NCI-H510A (cell line): Measurements from ENCODE around the gene RINL.

Experiments used
- DNase-seq: peaks from one replicate; lab custom pipeline; 2025; lab: John Stamatoyannopoulos, UW

RINL gene

GRCh38 chr19:38849147-38849859, 28.8 kb downstream of the RINL start:
- DNase-seq, result peak; percentile 87

GRCh38 chr19:38848299-38849146, 29.6 kb downstream of the RINL start:
- no peak for DNase-seq

- DNase-seq, result no peak
Observed at GRCh38 chr19:38846097-38846496, 32.0 kb downstream of the RINL start.

- no peak for DNase-seq
Observed at GRCh38 chr19:38845374-38846024, 32.6 kb downstream of the RINL start.

GRCh38 chr19:38844093-38844686, 33.9 kb downstream of the RINL start:
- DNase-seq, result no peak

- no peak for DNase-seq
Observed at GRCh38 chr19:38843175-38843758, 34.8 kb downstream of the RINL start.

- DNase-seq, result no peak
Observed at GRCh38 chr19:38842439-38843174, 35.5 kb downstream of the RINL start.

GRCh38 chr19:38841787-38842438, 36.2 kb downstream of the RINL start:
- DNase-seq, result no peak

- DNase-seq, result no peak
Observed at GRCh38 chr19:38841180-38841766, 36.8 kb downstream of the RINL start.

GRCh38 chr19:38840583-38840968, 37.5 kb downstream of the RINL start:
- no peak for DNase-seq

- no peak for DNase-seq
Observed at GRCh38 chr19:38839816-38840582, 38.1 kb downstream of the RINL start.

GRCh38 chr19:38838986-38839761, 38.9 kb downstream of the RINL start:
- DNase-seq, result no peak

GRCh38 chr19:38838208-38838985, 39.7 kb downstream of the RINL start:
- no peak for DNase-seq

- no peak for DNase-seq
Observed at GRCh38 chr19:38837656-38838121, 40.4 kb downstream of the RINL start.

GRCh38 chr19:38836983-38837626, 41.0 kb downstream of the RINL start:
- DNase-seq, result no peak

GRCh38 chr19:38836159-38836982, 41.7 kb downstream of the RINL start:
- no peak for DNase-seq

GRCh38 chr19:38834590-38834989, 43.5 kb downstream of the RINL start:
- DNase-seq, result no peak
